PC-3 (cell line): Measurements from ENCODE around the gene TAL1.

Experiments used
- CTCF ChIP-seq: fragments of 300-600 bp; sonication (generic); conservative IDR thresholded peaks from 2 replicates; pipeline ENCODE4 v1.5.1; 2017; ENCODE audit warnings: antibody characterized with exemption, low read depth, mild to moderate bottlenecking, low read length
- EZH2 ChIP-seq: fragments of 300-600 bp; sonication (generic); IDR thresholded peaks from one replicate; pipeline ENCODE4 v1.6.1; 2017; ENCODE audit warnings: antibody characterized with exemption, mild to moderate bottlenecking, low read length; ENCODE audit not compliant: unreplicated experiment

GRCh38 chr1:47180603-47181094 lies 51.4 kb downstream of the TAL1 start:
- TF ChIP-seq EZH2 (no peak), CTCF (no peak)
